DMS 273 treated with DMSO at 0.1 percent for 48 hours (cell line): Measurements from ENCODE around the gene TMPRSS2.

Experiments used
- DNase-seq: peaks from one replicate; lab custom pipeline; 2025; lab: John Stamatoyannopoulos, UW

The TMPRSS2 gene

DNA sequence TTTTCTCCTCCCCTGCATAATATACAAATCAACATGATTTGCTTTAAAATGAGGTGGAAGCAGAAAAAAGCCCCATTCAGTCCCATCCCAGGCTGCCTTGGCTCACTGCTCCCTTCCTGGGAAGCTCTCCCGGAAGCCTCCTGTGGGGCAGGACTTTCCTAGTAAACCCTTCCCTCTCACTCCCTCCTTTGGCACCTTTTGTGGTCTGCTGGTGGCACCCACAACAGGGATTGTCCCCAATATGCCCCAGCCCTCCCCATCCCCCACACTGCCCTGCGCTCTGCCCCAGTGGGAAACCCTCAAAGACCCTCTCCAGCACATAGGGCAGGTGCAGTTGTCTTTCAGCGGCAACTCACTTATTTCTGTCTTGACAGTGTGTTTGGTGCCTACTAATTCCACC lies 1.8 kb upstream of the TMPRSS2 start:
- no peak for DNase-seq

DNA sequence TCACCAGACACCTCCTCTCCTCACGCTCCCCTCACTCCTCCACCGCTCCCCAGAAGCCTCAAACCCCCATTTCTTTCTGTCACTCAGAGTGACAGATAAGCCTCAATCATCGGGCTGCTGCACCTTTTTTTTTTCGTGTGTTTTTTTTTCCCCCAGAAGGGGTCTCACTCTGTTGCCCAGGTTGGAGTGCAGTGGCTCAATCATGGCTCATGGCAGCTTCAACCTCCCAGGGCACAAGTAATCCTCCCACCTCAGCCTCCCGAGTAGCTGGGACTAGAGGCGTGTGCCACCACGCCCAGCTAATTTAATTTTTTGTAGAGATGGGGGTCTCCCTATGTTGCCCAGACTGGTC lies 1.2 kb upstream of the TMPRSS2 start:
- DNase-seq = no peak

DNA sequence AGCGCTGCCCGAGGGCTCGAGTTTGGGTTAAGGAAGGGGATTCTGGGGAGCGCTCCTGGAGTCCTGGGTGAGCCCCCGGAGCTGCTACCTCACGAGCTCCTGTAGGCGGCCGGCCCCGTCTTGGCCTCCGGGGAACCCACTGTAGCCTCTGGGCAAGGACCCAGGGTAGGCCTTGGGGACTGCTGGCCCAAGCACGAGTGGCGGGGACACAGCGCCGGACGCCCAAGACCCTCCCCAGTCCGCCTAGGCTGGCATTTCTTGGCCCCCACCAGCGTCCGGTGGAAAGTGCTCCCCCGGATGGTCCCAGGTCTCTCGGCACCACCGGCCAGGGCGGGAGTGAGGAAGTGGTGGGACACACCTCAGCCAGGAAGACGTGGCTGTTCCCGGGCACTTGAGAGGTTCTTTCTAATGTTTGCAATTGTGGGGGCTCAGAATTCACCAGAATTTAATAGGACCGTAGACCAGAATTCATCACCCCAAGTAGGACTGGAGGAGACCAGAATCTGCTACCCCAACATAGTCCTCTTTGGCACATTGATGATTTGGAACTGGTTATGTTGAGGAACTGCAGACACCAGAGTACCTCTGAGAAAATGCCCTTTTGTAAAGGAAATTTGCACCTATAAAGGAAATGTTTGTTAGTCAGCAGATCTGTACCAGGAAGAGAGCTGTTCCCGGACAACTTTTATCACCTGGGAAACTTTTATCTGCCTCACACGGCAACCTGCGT lies 622 bp upstream of the TMPRSS2 start:
- no peak for DNase-seq

- no peak for DNase-seq
These were observed 1.1 kb downstream of the TMPRSS2 start for GRCh38 chr21:41506611-41507520.

GRCh38 chr21:41506005-41506594 lies 1.9 kb downstream of the TMPRSS2 start:
- no peak for DNase-seq

DNA sequence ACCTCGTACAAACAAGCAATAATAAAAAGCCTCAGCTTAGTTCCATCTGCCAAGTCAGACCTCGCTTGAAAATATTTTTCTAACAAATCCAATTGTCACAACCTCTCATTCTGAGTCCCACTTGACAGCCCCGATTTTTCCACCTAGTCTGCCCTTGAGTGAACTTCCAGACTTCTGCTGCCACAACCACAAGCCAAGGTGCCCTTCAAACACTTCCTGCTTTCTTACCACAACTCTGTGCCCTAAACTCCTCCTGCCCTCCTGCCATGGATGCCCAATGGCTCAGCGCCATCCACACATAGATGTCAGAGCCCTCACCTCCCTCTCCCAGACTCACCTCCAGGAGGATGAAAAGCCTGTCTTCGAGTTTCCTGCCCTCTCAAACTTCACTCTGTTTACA lies 3.9 kb downstream of the TMPRSS2 start:
- DNase-seq = no peak

GRCh38 chr21:41503331-41503730 lies 4.6 kb downstream of the TMPRSS2 start:
- DNase-seq = no peak

DNA sequence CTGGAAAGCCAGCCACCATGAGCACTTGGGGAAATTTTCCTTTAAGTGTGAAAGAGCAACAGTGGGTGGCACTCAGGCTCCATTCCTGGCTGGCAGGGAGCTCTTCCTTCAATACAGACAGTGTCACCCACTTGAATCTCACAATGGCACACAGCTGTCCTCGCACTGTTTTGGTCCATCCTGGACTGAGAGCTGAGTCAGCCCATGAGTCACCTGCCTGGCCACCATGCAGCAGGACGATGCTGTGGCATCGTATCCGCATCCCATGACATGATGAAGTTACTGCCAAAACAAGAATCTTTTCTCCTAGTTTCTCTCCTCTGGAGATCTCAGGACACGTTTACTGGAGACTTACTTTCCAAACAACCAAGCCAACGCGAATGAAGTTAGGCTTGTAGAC lies 6.0 kb downstream of the TMPRSS2 start:
- no peak for DNase-seq

DNA sequence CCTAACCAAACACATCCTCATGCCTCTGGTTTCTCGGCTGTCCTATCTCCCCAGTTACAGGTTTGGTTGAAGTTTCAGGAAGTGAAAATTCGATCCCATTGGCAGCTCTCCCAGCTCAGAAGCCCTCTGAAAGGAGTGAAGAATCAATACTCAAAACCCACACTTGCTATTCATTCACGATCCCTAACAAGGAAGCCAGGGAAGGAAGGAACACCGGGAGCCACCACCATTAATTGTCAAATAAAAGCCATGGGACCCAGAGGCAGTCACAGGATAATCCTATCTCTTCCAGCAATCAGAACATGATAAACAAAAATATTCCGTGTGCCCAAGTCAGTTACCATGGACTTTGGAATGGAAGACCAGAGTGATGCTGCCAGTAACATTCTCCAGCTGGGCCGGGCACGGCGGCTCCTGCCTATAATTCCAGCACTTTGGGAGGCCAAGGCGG lies 7.0 kb downstream of the TMPRSS2 start:
- DNase-seq = no peak

GRCh38 chr21:41500363-41500762 lies 7.6 kb downstream of the TMPRSS2 start:
- DNase-seq = no peak

- DNase-seq = no peak
These were observed 8.0 kb downstream of the TMPRSS2 start for GRCh38 chr21:41499920-41500319.

DNA sequence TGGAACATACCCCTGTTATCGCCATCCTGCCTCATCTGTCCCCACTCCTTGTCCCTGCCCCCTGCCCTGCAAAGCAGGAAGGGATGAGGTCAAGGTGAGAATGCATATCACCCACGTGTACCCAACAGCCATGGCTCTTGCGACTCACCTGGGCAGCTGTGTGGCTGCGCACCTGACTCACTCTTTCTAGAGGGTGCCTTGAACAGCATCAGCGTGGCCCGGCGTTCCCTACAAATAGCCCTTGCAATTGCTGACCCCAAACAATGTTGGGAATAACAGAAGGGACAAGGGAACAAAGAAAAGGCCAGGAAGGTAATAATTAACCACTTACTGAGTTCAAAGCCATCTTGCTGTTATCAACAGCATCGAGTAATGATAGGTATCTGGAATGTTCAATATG lies 10.2 kb downstream of the TMPRSS2 start:
- no peak for DNase-seq

DNA sequence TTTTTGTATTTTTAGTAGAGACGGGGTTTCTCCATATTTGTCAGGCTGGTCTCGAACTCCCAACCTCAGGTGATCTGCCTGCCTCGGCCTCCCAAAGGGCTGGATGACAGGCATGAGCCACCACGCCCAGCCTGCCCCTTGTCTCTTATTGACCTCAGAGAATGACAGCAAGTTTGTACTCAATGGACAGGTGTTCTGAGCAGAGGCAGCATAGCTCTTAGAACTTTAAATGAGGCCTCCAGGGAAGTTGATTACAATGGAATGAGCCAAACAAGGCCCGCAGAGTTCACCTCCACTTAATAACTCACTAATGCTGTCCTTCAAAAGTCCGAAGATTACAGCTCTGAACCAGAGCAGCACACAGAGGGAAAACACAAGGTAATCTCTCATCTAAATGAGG lies 10.9 kb downstream of the TMPRSS2 start:
- DNase-seq = no peak

GRCh38 chr21:41494242-41494641 lies 13.7 kb downstream of the TMPRSS2 start:
- no peak for DNase-seq

DNA sequence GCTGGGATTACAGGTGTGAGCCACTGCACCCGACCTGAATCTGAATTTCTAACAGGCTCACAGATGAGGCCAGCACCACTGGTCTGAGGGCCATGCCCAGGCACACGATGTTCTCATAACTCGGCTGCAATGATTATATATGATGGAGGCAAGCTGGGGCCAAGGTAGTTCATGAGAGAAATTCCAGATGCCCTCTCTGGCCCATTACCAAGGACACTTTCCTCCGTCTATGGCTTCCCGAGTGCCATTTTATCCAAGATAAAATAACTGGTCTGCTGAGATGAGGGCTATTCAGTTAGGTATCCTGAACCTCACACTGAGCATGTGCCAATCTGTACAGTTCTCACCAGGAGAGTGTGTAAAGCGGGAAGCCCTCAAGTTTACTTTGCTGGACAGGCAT lies 16.5 kb downstream of the TMPRSS2 start:
- DNase-seq = no peak

DNA sequence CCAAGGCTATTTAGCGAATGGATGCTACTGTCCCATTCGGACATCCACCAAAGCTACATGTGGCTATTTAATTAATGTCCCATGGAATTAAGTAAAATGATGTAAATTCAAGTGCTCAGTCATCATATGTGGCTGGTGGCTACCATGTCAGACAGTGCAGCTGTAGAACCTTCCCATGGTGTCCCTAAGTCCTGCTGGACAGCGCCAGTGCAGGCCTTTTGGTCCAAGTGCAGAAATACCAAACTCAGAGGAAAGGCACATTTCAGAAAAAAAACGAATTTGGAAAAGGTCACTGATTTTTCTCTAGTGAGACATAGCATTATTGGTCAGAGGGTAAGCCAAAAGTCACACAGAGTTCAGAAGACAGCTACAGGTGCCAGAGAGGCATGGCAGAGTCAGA lies 17.6 kb downstream of the TMPRSS2 start:
- no peak for DNase-seq

GRCh38 chr21:41489329-41489728 lies 18.6 kb downstream of the TMPRSS2 start:
- DNase-seq = no peak

DNA sequence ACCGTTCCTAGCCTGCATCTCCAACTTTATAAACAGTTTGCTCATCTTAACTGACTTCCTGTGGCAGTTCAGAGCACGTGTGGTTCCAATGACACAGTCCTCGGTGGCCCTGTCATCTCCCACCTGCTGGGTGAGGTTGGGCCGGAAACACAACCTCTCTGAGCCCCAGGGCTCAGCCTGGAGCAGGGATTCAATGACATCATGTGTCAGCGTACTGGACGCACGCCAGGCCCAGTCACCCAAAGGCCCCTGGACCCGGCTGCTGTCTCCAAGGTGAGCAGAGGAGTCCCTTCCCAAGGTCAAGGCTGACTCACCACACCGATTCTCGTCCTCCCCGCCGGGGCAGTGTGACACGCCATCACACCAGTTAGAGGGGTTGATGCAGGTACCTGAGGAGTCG lies 19.9 kb downstream of the TMPRSS2 start:
- no peak for DNase-seq

DNA sequence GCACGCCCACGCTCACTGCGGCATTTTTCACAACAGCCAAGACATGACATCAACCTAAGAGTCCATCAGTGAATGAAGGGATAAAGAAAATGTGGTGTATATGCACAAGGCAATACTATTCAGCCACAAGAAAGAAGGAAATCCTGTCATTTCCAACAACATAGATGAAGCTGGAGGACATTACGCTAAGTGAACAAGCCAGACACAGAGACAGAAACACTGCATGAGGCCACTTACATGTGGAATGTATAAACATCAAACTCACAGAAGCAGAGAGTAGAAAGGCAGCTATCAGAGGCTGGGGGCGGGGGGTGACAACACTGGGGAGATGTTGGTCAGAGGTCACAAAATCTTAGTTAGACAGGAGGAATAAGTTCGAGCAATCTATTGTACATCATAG lies 20.9 kb downstream of the TMPRSS2 start:
- no peak for DNase-seq

- DNase-seq = no peak
These were observed 24.0 kb downstream of the TMPRSS2 start for GRCh38 chr21:41483973-41484372.

DNA sequence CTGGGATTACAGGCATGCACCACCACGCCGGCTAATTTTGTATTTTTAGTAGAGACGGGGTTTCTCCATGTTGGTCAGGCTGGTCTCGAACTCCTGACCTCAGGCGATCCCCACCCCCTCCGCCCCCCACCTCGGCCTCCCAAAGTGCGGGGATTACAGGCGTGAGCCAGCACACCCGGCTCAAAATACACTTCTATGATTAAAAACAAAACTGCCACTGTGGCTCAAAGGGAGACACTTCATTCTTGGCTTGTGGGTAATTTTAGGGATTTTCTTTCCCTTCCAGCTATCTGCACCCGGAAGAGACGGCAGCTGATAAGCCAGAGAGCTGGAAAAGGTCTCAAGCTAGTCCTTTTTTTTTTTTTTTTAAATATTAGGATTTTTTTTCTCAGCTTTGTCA lies 24.5 kb downstream of the TMPRSS2 start:
- no peak for DNase-seq

DNA sequence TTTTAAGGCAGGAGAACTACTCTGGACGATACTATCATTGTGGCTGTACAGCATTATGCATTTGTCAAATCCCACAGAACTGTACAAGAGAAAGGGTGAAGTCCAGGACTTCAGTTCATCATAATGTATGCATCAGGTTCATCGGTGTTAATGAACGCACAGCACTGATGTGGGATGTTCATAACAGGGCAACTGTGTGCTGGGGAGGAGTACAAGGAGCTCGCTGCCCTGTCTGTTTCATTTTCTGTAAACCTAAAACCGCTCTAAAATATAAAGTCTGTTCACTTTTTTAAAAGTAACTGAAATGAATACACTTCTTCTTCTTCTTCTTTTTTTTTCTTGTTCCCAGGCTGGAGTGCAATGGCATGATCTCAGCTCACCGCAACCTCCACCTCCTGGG lies 25.0 kb downstream of the TMPRSS2 start:
- no peak for DNase-seq

DNA sequence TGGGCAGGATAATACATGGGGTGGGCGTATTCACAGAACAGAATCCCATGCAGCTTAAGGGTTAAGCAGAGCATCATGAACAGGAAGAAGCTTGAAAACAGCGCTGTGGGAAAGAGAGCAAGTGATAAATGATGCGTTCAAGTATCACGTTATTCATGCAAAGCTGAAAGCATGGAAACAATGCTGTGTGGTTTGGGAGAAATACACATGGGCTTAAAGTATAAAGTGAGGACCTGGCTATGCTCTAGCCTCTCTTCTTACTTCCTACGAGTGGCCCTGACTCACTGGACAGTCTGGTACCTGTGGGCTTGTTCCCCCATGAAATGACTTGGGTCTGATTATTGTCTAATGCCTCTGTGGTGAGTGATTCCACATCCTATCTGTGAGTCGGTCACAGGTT lies 25.7 kb downstream of the TMPRSS2 start:
- no peak for DNase-seq
